VCaP (cell line): ENCODE data around the gene TBL3.
"Not testable (repeated sequence)": the region's sequence is repeated elsewhere in the genome, so short reads cannot be mapped to it uniquely, and the experiment has no call there.

Experiments used
- H3K27ac ChIP-seq: fragments of 450-650 bp; 2 replicates; pipeline ENCODE4 v1.5.1; 2017
- CTCF ChIP-seq: fragments of 450-650 bp; conservative IDR thresholded peaks from 2 replicates; pipeline ENCODE4 v1.5.1; 2017; ENCODE audit warnings: mild to moderate bottlenecking, moderate library complexity

TBL3 gene

GRCh38 chr16:2007081-2007836 is 35.4 kb downstream of the TBL3 start:
- H3K27ac ChIP-seq: peak overlapping the region; percentile 80
- TF ChIP-seq CTCF: no peak

- TF ChIP-seq CTCF: no peak
- H3K27ac ChIP-seq: peak overlapping the region; percentile 80
Measured at GRCh38 chr16:2008009-2008526, 36.2 kb downstream of the TBL3 start.

GRCh38 chr16:2008631-2009163 is 36.8 kb downstream of the TBL3 start:
- peak overlapping the region; percentile 80 for H3K27ac ChIP-seq
- no peak for TF ChIP-seq CTCF

- peak overlapping the region; percentile 80 for H3K27ac ChIP-seq
- TF ChIP-seq CTCF: no peak
Measured at GRCh38 chr16:2009164-2009711, 37.4 kb downstream of the TBL3 start.

DNA sequence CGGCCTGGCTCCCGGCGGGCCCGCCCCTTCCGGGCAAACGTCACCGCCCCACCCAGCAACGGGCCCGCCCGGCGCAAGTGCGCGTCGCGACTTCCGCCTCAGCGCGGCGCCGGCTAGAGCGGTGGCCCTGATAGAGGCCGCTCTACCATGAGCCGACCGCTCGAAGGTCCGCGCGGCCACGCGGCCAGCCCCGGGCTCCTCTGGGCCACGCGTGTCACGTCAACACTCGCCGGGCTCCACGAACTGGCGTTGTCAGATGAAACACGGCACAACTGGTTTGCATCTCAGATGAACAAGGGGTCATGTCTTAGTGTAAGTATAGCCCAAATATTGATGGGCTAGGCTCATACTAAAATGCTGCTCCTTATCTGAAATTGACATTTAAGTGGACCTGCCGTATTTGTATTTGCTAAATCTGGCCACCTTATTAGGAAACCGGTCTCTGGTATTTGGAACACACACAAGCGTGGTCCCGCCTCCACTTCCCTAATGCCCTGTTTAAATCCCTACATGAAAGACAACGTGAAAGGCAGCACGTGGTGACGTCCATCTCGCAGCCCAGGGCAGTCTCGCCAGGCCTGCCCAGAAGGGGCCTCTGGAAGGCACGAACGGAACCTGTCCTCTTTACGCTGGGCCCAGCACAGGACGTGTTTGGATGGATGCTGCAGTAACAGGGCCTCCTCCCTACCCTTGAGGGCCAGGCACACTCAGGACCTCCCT is 38.1 kb downstream of the TBL3 start, which contains the start of gene ZNF598:
Gene ZNF598, minus strand, starts transcription at position 31 of the 720 bp plus-strand sequence.
- H3K27ac ChIP-seq: peak within 1 kb of the TSS; percentile 80
- no peak for TF ChIP-seq CTCF

DNA sequence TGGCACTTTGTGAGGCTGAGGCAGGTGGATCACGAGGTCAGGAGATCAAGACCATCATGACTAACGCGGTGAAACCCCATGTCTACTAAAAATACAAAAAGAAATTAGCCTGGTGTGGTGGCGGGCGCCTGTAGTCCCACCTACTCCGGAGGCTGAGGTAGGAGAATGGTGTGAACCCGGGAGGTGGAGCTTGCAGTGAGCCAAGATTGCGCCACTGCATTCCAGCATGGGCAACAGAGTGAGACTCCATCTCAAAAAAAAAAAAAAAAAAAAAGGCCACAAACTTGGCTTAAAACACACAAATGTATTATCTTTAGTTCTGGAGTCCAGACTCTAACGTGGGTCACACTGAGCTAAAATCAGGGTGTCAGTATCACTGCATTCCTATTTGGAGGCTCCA is 39.9 kb downstream of the TBL3 start:
- not testable (repeated sequence) for H3K27ac ChIP-seq

DNA sequence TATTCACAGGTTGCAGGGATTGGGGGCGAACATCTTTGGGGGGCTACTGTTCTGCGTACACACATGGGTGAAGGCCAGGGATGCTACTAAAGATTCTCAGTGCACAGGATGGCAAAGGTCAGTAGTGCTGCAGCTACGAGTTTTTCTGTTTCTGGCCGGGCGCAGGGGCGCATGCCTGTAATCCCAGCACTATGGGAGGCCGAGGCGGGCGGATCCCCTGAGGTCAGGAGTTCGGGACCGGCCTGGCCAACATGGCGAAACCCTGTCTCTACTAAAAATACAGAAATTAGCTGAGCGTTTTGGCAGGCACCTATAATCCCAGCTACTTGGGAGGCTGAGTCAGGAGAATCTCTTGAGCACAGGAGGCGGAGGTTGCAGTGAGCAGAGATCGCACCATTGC is 41.7 kb downstream of the TBL3 start:
- TF ChIP-seq CTCF: no peak

More for the DNA sequence above, 41.7 kb downstream of the TBL3 start:
- H3K27ac ChIP-seq: no peak overlapping the region
